HG02981 (cell line): Measurements from ENCODE around the gene SRC.

Experiments used
- ATAC-seq: cut with Tn5 transposase; IDR thresholded peaks from one replicate; pipeline ENCODE4 v1.9.1; 2021; ENCODE audit warnings: mild to moderate bottlenecking, moderate library complexity; ENCODE audit not compliant: unreplicated experiment

SRC gene

DNA sequence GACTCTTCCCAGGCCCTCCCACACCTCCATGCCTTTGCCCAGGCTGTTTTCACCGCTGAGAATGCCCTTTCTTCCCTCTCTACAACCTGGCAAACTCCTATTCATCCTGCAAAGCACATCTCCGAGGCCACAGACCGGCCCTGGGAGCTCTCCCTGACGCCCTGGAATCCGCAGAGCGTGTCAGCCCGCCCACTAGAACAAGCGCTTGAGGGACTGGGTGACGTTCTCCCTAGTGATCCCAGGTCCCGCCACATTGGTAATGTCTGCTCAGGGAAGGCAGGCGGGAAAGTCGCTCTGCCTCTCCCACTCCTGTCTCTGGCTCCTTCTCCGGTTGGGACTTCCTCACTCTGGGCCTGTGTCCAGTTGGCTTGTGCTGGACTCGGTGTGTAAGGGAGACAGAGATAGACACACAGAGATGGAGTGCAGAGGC, 61.6 kb downstream of the SRC start:
- ATAC-seq = no peak

DNA sequence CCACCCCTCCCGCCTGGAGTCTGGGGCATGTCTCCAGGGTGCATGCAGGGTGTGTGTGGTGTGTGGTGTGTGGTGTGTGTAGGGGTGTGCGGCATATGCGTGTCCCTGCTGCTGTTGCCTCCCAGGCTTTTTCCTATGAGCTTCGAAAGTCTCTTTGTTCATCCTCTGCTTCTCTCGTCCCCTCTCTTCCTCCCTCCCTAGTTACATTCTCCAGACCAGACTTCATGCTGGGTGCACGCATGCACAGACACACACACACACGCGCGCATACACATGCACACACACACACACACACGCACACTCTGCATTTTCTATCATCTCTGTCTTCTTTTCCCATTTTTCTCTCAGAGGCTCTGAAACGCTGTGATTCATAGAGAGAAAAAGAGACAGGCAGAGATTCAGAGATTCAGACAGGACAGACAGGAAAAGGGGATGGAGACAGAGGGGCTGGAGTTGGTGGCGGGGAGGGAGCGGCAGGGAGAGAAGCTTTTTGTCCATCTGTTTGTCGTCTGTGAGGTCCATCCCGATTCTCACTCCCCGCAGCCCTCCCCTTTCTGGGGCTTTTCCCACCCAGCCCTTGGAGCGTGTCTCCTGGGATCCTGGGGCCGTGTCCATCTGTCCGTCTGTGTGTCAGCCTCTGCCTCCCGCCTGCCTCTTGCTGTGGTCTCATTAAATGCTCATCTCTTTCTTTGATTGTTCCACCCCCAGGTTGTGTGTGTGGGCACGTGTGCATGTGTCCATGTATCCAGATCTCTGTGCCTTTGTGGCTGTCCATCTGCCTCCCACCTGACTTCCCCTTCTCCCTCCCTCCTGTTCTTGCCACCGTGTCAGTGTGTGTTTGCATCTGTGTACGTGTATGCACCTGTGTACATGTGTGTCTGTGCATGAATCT, 62.6 kb downstream of the SRC start:
- ATAC-seq = no peak

DNA sequence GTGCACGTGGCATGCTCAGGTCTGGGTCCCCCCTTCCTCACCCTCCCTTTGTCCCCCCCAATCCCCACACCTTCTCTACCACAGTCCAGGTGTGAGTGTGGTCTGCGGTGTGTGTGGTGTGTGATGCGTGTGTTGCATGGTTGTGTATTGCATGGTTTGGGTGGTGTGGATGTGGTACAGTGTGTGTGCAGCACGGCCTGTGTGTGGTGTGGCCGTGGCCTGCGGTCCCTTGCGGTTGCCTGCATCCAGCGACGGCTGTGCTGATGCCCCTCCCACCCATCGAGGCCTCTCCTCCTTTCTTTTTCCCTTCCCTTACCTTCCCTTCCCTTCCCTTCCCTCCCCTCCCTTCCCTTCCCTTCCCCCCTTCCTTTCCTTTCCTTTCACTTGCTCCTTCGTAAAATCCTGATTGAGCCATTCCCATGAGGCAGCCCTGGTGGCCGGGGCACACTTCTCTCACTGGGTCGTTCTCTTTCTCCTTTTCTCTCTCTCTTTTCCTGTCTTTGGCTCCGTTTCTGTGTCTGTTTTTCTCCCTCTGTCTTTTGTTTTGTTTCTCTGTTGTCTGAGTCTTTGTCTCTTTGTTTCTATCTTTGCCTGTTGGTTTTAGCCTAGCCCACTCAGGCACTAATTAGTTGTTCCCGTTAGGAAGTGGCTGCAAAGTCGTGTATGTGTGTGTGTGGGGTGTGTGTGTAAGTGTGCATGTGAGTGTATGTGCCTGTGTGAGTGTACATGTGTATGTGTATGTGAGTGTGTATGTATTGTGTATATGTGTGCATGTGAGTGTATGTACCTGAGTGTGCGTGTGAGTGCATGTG, 65.7 kb downstream of the SRC start:
- no peak for ATAC-seq

DNA sequence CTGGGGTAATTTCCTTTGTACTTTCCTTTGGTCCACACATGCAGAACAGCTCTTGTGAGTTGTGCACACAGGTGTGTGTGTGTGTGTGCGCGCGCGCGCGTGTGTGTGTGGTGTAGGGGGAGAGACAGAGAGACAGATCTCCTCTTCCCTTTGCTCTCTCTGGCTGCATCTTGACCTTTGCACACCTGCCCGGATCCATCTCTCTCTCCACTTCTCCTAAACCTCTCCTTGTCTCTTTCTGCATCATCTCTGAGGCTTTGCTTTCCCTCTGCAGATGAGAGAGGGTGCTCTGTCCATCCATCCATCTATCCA, 67.0 kb downstream of the SRC start:
- no peak for ATAC-seq

DNA sequence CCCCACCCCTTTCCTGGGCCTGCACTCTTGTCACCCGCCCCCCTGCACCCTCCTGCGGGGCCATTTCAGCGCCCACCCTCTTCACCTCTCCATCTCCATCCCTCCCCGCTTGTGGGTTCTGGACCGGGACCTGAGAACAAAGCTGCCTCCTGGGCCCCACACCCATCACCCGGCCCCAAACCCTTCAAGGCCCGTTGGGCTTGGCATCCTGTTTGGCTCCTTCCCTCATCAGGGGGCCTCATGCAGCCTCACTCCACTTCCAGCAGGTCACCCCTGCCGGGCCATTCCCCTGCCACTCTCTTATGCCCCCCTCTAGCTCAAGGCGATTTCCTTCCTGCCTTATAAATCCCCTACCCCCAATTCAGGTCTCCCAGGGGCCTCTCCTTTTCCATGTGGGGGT, 67.4 kb downstream of the SRC start:
- ATAC-seq = no peak

DNA sequence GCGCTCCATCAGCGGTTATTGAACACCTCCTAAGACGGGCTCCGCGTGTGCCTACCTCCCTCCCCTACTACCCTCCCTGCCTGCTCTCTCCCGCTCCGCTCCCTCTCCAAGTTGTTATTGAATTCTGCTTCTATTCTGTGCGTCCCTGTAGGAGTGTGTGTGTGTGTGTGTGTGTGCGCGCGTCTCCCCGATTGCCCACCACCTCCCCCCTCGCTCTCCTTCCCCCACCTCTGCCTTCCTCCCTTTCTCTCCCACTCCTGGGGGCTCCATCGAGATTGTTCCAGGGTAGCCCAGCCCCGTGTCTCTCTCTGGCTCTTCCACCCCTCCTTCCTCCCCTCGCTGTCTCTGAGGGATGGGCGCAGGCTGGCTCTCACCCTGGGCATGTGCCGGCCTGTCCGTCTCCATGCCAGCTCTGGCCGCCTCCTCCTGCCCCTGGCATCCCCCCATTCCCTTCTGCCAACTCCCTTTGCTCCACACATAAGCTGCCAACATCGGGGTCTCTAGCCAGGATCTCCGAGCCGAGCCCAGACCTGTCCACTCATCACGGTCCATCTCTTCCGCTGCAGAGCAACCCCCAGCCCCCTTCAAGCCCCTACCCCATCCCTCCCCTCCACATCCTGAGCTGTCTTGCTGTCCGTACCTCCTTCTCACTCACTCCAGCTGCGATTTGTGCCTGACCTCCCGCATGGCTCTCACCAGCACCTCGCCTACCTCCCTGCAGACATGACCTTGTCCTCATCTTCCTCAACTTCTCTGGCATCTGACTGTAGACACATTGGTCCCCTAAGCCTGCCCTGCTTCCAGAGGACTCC, 68.5 kb downstream of the SRC start:
- no peak for ATAC-seq

DNA sequence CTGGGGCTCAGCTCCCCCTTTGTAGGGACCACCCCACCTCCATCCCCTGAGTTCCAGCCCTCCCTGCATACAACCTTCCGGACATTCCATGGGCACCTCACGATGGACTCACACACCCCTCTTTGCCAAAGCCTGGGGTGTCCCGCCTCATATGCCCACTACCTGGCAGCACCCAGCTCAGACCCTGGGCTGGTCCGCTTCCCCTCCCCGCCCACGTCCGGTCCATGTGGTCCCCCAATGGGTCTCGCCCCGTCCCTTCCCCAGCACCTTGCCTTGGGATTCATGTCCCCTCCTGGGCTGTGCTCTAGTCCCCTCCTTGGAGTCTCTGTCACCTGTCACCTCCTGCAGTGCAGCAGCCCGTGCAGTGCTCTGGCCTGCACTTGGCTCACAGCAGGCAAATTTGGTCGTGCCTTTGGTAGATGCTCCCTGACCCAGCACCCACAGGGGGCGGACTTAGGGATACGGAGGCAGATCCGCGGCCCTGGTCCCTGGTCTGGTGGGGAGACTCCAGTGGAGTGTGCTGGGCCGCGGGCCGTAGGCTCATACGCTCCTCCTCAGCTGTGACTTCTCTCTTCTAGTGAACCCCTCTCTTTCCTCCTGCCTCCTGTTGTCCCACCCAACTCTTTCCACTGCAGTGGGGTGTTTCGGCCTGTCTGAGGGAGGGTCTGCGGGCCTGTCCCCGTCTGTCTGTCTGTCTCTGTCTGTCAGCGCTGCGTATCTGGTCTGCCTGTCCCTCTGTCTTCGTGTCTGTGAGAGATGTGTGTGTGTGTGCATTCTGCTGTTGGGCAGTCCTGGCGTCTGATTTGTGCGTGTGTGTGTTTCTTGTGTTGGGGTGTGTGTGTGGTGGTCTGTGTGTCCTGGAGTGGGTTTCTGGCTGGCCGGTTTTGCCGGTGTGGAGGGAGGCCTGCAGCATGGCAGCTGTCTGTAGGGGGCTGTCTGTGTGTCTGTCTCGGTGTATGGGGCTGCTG, 69.5 kb downstream of the SRC start:
- ATAC-seq = no peak

DNA sequence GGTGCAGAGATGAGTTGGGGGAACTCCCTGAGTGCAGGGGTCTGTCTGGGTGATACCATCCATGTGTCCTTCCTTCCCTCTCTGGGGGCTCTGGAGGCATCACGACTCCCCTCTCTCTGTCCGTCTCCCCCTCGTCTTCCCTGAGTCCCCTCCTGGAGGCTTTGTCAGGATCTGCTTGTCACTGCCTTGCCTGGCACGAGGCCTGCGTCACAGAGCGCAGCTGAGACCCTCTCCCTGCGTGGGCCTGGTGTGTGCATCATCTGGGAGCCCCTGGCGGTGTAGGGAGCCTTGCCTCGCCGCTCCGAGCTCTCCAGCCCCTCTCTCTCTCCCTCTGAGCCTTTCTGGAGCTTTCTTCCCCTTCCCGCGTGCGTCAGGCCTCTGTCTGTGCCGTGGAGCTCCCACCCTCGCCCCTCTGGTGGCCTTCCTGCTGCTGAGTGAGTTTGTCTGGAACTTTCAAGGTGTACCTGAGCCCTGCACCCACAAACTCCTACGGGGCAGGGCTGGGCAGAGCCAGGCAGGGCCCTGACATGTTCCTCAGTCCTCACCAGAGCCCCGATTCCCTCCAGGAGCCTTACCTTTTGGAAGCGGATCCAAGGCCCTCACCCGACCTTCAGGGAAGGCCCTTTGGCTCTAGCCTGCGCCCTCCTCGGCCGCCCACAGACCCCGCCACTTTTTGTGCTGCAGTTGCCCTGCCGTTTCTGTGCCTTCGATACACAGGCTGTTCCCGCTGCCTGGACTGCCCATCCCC, 70.3 kb downstream of the SRC start:
- no peak for ATAC-seq

DNA sequence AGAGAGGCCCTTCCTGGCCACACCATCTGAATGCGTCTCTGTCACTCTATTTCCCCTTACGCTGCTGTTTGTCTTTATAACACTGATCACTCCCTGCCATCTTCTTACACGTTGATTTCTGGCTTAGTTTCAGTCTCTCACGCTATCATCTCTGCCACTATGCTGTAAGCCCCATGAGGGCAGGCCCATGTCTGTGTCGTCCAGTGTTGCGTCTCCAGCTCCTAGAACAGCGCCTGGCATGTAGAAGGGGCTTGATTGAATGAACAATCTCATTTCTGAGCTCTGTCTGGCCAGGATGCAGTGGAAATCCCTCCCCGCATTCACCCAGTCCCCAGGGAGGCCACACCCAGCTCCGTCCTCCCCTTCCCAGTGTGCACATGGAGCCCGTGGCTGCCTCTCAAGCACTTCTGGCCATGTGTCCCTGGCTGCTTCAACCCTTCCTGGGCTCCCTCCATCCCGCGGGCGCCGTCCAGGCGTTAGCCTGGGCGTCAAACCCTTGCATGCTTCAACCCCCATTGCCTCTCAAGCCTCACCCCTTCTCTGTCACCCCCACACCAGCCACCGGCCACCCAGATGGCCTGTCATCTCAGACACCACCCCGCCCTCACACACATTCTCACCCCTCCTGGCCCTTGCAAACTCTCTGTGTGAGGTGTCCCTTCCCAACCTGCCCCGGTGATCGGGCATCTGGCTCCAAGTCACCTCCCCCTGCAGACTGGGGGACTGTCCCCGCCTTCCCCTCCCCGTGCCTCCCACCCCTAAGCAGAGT, 71.1 kb downstream of the SRC start:
- no peak for ATAC-seq

DNA sequence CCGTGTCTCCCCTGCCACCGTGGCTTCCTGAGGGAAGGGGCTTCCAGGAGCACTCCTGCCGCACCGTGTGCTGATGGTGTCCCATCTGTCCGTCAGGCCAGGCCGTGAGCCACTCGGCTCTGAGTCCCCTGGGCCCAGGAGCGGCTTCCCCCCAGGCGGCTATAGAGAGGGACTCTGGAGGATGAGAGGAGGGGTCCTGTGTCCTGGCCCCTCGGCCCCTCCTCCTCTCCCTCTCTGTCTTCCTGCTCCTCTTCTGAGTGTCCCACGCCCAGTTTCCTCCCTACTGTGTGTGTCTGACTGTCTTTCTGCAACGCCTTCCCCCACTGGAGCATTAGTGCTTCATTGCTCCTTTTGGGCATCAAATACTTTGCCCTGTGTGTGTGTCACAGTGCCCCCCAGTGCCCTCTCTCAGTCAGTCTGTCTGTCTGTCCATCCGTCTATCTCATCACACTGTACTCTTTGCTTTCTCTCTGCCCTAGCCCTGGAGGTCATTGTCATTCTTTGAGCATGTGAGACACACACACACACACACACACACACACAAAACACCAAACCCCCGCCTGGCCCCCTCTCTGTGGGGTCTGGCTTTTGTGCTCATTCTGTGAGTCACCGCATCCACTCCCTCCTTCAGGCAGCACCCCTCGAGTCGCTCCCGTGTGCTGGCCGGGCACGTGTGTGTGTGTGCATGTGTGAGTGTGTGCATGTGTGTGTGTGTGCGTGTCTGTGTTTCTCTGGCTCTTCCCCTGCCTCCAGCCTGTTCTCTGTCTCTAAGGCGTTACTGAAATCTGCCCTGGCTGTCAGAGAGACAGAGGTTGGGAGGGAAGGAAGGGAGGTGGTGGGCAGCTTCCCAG, 71.9 kb downstream of the SRC start:
- no peak for ATAC-seq

DNA sequence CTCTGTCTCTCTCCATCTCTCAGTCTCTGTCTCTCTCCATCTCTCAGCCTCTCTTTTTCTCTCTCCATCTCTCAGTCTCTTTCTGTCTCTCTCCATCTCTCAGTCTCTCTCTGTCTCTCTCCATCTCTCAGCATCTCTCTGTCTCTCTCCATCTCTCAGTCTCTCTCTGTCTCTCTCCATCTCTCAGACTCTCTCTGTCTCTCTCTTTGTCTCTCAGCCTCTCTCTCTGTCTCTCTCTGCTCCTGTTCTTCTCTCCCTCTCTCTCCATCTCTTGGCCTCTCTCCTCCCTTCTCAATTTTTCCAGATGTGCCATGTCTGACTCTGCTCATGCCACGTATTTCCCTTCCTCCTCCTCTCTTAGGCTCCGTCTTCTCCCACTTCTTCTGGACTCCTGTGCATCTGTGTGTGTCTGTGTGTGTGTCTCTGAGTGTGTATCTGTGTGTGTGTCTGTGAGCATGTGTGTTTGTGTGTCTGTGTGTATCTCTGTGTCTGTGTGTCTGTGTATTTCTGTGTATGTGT, 72.7 kb downstream of the SRC start:
- ATAC-seq = no peak

DNA sequence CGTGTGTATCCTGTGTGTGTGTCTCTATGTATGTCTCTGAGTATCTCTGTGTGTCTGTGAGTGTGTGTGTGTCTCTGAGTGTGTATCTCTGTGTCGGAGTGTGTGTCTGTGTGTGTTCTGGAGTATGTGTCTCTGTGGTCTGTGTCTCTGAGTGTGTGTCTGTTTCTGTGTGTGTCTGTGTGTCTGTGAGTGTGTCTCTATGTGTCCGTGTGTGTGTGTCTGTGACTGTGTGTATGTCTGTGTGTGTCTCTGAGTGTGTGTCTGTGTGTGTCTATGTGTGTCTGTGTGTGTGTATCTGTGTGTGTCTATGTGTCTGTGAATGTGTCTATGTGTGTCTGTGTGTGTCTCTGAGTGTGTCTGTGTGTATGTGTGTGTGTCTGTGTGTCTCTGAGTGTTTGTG, 73.4 kb downstream of the SRC start:
- no peak for ATAC-seq

DNA sequence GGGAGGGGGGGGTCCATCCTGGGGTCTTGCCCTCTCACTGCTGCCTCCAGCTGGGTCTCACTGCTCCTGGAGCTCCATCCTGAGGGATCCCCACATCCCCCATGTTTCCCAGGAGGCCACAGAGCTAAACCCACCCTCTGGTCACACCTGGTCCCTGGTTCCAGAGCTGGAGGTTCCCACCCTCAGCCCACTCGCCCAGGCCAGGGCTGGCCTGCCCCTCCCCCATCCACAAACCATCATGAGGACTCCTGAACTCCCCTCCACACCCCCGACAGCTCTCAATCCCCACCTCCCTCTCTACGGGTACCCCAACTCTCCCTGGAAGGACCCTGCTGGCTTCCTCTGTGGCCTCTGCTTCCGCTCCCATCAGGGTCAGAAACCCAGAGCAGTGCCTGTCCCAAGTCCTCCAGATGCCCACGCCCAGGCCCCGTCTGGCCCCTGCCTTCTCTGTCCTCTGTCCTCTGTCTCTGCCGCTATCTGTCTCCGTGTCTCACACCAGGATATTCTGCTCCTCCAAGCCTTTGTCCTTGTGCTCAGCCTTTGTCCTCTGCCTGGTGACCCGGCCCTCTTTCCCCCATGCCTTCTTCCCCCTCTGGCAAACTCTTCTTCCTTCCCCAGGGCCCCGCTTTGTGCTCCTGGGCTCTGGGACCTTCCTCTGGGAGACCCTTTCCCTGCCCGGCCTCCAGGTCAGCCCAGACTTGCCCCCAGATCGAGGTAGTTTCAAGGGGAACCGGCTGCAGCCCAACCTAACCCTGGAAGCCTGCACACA, 74.0 kb downstream of the SRC start:
- no peak for ATAC-seq

DNA sequence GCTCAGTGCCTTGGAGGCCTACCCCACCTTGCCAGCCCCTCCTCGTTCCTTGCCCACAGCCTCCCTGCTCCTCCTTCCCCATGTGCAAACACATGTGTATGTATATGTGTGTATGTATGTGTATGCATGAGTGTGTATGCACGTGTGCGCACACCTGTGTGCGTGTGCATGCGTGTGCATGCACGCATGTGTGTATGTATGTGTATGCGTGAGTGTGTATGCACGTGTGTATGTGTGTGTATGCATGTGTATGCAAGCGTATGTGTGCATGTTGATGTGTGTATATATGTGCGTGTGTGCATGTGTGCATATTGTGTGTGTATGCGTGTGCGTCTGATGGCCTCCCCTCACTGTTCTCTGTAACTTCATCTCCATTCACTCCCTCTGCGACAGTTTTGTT, 74.7 kb downstream of the SRC start:
- ATAC-seq = no peak

DNA sequence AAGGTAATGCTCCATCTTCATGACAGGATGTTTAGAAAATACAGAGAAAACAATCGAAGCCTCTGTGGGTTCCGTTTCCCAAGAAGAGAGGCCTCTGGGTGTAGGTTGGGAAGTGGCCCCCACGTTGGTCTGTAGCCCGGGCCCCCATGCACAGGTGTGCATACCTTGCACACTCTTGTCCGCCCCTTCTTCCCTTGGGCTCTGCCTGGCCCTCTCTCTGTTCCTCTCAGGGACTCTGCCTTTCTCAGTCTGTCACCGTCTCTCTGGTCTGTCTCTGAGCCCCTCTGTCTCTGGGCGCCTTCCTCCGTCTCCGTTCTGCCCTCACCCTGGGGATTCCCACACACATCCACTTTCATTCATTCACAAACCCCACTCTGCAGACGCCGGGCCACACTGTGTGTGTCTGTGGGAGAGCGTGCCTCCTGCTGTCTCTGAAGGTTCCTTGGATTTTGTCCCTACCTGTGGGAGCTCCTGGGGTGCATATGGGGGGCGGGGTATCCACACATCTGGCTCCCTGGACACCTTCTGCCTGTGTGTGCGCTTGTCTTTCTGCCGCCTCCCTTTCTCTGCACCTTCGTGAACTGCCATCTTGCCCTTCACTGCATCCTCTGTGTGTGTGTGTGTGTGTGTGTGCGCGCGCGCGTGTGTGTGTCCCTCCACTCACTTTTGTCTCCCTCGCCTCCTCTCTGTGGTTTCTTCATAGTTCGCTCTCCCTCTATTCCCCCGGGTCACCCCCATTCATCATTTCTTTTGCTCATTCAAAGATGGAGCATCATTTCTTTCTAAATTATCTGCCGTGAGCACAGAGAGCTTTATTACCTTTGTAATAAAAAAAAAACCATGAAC, 75.3 kb downstream of the SRC start:
- ATAC-seq = no peak

DNA sequence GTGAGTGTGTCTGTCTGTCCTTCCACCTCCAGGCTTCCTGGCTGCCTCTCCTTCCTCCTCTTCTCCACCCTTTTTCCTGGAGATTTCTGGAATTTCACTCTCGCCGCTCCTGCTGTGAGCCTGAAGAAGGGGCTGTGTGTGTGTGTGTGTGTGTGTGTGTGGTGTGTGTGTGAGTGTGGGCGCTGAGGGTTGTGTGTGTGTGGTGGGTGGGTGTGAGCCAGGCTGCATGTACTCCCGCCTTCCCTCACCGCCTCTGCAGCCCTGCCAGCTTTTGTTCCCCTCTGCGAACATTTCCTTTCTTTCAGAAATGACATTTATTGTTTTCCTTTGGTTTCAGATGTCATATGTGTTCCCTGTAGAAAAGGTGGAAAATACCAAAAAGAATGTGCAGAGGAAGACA, 76.0 kb downstream of the SRC start:
- no peak for ATAC-seq
